Measurements from ENCODE around the gene UFSP1. TPM values are rescaled to one million over a fixed set of nuclear protein-coding genes. Genes with fewer than 3 reads are reported as not detected.

UFSP1 gene
- total RNA-seq, 1 donor from 2014 or later: 2.1 TPM

GRCh38 chr7:100896732-100897608 is 7.5 kb upstream of the UFSP1 start:
- no peak for DNase-seq (ENCODE audit: low spot score)

GRCh38 chr7:100895956-100896731 is 6.6 kb upstream of the UFSP1 start:
- DNase-seq (ENCODE audit: low spot score): no peak
- intact Hi-C loops (cut with DNase I): loop anchor here (5.0 to 10.0 kb wide), 2 partner anchors 181 to 269 kb away; partner anchors contain the start of gene VGF

More at GRCh38 chr7:100896732-100897608, 7.5 kb upstream of the UFSP1 start:
- intact Hi-C loops (cut with DNase I): loop anchor here (1.0 to 10.0 kb wide), 3 partner anchors 162 to 268 kb away; partner anchors contain the start of gene VGF

GRCh38 chr7:100895701-100895955 is 6.1 kb upstream of the UFSP1 start, which contains the start of gene ACHE:
Gene ACHE (minus strand): TSS chr7:100895888. CDS start chr7:100894232, 1,656 bp downstream.
- intact Hi-C loops (cut with DNase I): loop anchor here (5.0 to 10.0 kb wide), 2 partner anchors 182 to 269 kb away; partner anchors contain the start of gene VGF
- DNase-seq (ENCODE audit: low spot score): no peak

- DNase-seq (ENCODE audit: low spot score): no peak
- intact Hi-C loops (cut with DNase I): loop anchor here (5.0 to 10.0 kb wide), 2 partner anchors 182 to 270 kb away; partner anchors contain the start of gene VGF
Observed at GRCh38 chr7:100894860-100895700, 5.6 kb upstream of the UFSP1 start.

- no peak for DNase-seq (ENCODE audit: low spot score)
Observed at GRCh38 chr7:100893910-100894721, 4.6 kb upstream of the UFSP1 start.

GRCh38 chr7:100893318-100893895 is 3.9 kb upstream of the UFSP1 start:
- no peak for DNase-seq (ENCODE audit: low spot score)
- intact Hi-C loops (cut with DNase I): loop anchor here (10.0 kb wide), 1 partner anchor 271 kb away; the partner anchor contains the start of gene VGF

More at GRCh38 chr7:100893910-100894721, 4.6 kb upstream of the UFSP1 start:
- intact Hi-C loops (cut with DNase I): loop anchor here (10.0 kb wide), 1 partner anchor 271 kb away; the partner anchor contains the start of gene VGF

- DNase-seq (ENCODE audit: low spot score): no peak
- intact Hi-C loops (cut with DNase I): loop anchor here (10.0 kb wide), 1 partner anchor 272 kb away; the partner anchor contains the start of gene VGF
Observed at GRCh38 chr7:100892364-100893317, 3.1 kb upstream of the UFSP1 start.

- DNase-seq (ENCODE audit: low spot score): no peak
- intact Hi-C loops (cut with DNase I): loop anchor here (10.0 kb wide), 1 partner anchor 273 kb away; the partner anchor contains the start of gene VGF
Observed at GRCh38 chr7:100891568-100892247, 2.2 kb upstream of the UFSP1 start.

- DNase-seq (ENCODE audit: low spot score): no peak
- intact Hi-C loops (cut with DNase I): loop anchor here (10.0 kb wide), 1 partner anchor 274 kb away; the partner anchor contains the start of gene VGF
Observed at GRCh38 chr7:100890653-100891567, 1.4 kb upstream of the UFSP1 start.

GRCh38 chr7:100888291-100888987 is 1.1 kb downstream of the UFSP1 start:
- intact Hi-C loops (cut with DNase I): no loop called here
- DNase-seq (ENCODE audit: low spot score): no peak

GRCh38 chr7:100887516-100888290 is 1.8 kb downstream of the UFSP1 start:
- intact Hi-C loops (cut with DNase I): no loop called here
- no peak for DNase-seq (ENCODE audit: low spot score)

- intact Hi-C loops (cut with DNase I): no loop called here
- DNase-seq (ENCODE audit: low spot score): no peak
Observed at GRCh38 chr7:100886936-100887515, 2.5 kb downstream of the UFSP1 start.

- intact Hi-C loops (cut with DNase I): no loop called here
- no peak for DNase-seq (ENCODE audit: low spot score)
Observed at GRCh38 chr7:100886142-100886935, 3.2 kb downstream of the UFSP1 start.

All from cardiac septum (tissue), 1 donor.